NCI-H2196 treated with DMSO at 0.1 percent for 48 hours (cell line): ENCODE results near the gene LCORL.
"Not testable (repeated sequence)": the region's sequence is repeated elsewhere in the genome, so short reads cannot be mapped to it uniquely, and the experiment has no call there.

ENCODE experiments used
- DNase-seq: peaks from one replicate; lab custom pipeline; 2025; ENCODE audit not compliant: unreplicated experiment; lab: John Stamatoyannopoulos, UW

The LCORL gene

GRCh38 chr4:18020145-18020670 lies 1.3 kb downstream of the LCORL start:
- DNase-seq: no peak

GRCh38 chr4:18014269-18014668 lies 7.3 kb downstream of the LCORL start:
- no peak for DNase-seq

- DNase-seq: no peak
Measured at GRCh38 chr4:18012807-18013462, 8.6 kb downstream of the LCORL start.

DNA sequence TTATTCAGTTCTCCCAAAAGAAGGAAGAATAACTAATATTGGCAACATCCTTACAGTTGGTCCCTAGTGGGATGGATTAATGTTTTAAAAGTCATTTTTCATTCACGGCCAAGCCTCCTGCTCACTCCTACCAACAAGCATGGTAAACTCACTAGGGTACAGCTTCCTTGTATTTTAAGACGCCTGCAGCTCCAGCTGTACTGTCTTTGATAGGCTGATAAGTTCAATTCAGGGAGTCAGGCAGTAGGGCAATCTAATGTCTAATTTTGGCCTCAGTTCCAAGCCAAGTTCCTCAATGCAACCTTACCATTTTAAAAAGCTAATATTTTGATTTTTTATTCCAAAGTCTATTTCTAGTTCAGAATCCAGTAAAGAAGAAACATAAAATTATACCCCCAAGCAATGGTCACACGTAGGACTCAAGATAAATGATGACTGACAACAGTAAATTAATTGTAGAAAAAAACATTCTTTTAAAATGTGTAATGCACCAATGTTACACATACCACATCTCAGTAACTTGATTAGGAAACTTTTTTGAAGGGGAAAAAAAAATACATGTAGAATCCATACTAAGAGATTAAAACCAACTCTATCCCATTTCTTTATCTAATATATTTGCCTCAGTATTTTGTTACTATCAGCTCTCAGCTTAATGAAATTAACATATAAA lies 9.3 kb downstream of the LCORL start:
- no peak for DNase-seq

DNA sequence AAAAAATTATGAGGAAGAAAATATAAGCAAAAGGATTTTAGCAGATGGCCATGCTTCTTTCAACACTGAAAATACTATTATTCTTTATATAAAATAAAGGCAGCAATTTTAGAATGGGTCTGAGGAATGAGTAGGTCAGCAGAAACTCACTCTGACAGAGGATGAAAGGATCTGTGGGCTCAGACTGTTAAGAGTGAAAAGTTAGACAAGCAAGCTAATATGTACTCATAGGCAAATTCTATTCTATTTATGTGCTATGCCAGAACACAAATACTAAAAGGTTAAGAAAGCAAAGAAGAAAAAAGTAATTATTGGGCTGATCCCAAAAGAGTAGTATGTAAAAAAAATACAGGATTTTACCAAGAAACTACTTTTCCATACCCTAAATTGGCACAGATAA lies 13.9 kb downstream of the LCORL start:
- DNase-seq: no peak

DNA sequence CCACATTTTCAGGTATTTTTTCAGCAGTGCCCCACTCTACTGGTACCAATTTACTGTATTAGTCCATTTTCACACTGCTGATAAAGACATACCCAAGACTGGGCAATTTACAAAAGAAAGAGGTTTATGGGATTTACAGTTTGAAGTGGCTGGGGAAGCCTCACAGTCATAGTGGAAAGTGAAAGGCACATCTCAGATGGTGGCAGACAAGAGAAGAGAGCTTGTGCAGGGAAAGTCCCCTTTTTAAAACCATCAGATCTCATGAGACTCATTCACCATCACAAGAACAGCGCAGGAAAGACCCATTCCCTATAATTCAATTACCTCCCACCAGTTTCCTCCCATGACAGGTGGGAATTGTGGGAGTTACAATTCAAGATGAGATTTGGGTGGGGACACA lies 15.1 kb downstream of the LCORL start:
- DNase-seq: not testable (repeated sequence)

DNA sequence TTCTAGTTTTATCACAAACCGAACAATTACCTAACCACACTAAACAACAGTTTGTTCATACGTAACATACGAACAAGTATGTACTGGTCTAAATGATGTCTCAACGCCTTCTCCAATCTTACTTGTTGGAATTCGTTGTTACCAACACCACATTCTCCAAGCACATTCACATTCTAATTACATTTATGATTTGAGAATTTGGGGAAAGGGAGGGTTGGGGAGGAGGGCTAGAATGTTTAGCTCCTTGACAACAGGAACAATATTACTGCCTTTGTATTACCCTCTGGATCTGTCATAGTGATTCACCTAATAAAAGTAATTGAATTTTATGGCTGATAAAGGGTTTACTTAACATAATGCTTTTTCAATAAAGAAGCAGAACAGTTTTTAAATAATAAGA lies 24.4 kb downstream of the LCORL start:
- no peak for DNase-seq

GRCh38 chr4:17995165-17995564 lies 26.4 kb downstream of the LCORL start:
- no peak for DNase-seq

DNA sequence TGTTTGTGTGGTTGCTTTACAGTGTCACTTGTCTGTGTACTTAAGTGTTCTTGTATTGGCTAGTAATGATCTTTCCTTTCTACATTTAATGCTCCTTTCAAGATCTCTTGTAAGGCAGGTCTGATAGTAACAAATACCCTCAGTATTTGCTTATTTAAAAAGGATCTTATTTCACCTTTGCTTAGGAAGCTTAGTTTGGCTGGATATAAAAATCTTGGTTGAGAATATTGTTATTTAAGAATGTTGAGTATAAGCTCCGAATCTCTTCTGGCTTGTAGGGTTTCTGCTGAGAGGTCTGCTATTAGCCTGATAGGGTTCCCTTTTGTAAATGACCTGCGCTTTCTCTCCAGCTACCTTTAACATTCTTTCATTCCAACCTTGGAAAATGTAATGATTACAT lies 35.7 kb downstream of the LCORL start:
- no peak for DNase-seq

DNA sequence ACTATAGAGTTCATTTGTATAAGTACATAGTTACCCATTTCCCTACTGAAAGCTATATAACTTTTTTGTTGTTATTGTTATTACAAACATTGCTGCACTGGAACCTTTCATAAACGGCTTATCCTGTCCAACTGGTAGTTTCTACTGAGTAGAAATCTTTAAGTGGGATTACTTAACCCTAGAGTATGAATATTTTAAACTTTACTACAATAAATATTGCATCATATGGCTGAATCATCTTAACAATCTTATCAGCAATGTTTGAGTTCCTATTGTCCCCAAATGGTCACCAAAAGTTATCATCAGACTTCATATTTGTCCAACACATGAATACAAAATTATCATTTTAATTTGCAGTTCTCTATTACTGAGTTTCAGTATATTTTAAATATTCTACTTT lies 40.5 kb downstream of the LCORL start:
- no peak for DNase-seq

- no peak for DNase-seq
Measured at GRCh38 chr4:17968721-17969120, 52.8 kb downstream of the LCORL start.

GRCh38 chr4:17967078-17967477 lies 54.5 kb downstream of the LCORL start:
- no peak for DNase-seq

DNA sequence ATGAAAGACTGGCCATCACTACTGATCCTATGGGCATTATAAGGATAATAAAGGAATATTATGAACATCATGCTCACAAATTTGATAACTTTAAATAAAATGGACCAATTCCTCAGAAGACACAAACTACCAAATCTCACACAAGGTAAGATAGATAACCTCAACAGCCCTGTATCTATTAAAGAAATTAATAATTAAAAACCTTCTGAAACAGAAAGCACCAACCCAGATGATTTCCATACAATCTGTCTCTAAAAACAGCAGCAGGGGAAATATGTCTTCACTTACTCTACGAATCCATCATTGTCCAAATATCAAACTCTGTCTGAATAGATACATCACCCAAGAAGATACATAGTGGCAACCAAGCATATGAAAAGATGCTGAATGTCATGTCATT lies 55.2 kb downstream of the LCORL start:
- DNase-seq: no peak

DNA sequence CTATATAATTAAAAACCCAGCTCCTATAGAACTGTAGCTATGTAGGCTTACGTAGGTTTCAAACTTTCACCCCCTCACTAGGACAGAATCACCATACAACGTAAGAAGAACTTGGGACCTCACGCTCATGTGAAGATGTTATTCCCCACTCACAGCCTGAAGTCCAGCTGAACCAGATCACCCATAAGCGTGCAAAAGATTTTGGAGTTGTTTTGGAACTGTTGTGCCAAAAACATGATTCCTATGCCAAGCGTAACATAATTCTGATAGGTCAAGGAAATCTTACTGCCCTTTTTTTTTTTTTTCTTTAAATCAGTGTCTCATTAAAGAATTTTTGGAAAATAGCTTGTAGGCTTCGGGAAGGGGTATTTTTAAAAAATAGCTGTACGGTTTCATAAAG lies 57.0 kb downstream of the LCORL start:
- DNase-seq: no peak

DNA sequence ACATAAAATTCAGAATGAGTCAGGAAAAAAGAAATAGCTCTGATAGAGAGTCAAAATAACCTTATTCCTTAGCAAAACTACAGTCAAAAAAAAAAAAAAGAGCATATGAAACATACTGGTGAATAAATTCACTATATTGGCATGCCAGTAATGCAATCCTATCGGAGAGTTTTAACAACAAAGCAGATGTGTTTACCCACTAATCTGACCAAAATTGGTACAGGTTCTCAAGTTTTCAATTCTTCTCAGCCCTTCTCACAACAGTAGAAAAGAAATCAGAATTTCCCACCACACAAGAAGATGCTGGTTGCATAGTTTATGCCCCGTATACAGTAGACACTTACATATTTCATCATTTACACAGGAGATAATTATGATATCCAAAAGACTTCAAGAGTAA lies 59.4 kb downstream of the LCORL start:
- no peak for DNase-seq

DNA sequence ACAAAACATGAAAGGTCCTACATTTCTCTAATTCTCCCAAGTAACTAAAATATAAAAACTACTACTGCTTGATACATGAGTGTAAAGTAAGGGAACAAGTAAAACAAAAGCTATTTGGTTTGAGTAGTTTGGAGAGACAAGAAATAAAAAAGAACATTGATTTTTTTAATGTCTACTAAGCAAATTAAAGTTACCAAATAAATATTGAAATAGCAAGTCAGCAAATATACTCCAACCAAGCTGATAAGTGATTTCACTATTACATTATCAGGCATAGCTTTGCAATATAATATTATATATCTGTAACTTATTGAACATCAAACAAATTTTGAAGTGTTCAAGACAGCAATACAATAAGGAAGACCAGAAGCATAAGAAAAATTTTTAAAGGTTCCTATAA lies 60.3 kb downstream of the LCORL start:
- no peak for DNase-seq

DNA sequence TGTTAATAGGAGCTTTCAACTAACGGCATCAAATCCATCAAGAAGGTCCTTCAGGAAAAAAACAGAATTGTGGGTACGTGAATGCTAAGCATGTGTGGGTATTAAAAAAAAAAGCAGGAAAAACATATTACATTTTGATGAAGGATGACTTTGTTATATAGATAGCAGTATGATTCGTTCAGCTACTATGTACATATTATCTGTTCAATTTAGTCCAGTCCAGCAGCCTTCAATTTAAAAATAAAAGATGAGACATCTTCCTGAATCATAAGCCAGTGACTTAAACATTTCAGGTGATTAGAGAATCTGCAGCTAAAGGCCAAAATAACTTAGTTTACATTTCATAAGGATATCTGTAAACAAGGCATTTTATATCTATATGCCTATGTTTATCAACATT lies 63.4 kb downstream of the LCORL start:
- no peak for DNase-seq

DNA sequence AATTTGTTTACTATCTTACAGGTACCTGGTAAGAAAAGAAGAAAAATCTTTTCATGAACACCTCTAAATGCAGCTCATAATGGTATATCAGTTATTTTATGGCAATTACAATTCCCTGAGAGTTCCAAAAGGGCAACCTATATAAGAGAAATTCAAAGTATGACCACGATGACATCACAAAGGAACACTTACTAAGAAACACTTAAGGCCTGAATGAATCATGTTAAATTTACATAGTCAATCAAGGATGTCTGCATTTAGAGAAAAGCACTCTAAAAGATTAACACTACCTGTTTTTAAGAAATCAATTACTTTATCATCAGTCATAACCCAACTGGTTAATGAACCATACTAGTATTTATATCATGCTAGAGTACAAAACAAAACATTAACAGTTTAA lies 63.9 kb downstream of the LCORL start:
- DNase-seq: no peak

DNA sequence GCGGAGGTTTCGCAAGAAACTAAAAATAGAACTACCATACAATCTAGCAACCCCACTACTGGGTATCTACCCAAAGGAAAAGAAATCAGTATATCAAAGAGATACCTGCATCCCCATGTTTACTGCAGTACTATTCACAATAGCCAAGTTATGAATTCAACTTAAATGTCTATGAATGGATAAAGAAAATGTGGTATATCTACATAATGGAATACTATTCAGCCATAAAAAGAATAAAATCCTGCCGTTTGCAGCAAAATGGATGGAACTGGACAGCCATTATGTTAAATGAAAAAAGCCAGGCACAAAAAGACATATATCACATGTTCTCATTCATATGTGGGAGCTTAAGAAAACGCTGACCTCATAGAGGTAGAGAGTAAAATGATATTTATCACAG lies 65.3 kb downstream of the LCORL start:
- DNase-seq: no peak

DNA sequence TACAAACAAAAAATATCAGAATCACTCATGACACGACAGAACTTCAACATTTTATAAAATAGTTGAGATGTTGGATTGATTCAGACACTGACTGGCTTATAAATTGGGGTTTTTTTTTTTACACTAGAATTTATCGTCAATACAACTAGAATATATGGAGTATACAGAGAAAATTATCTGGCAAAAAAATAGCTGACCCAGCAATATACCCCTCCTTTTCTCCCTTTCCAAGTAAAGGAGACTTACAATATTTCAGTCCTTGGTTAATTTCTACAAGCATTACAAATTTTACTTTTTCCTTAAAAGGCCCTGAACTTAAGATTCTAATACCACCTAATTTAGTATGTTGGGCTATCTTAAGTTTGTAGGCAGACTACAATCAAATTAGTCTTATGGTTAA lies 76.3 kb downstream of the LCORL start:
- DNase-seq: no peak

DNA sequence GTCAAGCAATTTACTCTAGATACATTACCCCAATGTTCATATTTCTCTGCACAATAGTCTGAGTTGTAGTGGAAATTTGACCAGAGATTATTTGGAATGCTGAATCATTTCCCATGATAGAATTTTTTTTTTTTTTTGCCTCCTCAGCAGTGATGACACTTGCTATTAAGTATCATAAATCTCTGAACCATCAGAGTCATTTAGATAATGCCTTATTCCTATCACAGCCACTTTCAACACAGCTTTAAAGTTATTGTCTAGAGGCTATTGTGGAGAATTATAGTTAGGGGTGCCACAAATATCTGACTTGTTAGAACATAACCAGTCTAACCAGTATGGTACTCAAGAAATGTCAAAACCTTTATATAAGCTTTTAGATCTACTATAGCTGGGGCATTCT lies 79.8 kb downstream of the LCORL start:
- DNase-seq: no peak

- no peak for DNase-seq
Measured at GRCh38 chr4:17939054-17939453, 82.5 kb downstream of the LCORL start.

DNA sequence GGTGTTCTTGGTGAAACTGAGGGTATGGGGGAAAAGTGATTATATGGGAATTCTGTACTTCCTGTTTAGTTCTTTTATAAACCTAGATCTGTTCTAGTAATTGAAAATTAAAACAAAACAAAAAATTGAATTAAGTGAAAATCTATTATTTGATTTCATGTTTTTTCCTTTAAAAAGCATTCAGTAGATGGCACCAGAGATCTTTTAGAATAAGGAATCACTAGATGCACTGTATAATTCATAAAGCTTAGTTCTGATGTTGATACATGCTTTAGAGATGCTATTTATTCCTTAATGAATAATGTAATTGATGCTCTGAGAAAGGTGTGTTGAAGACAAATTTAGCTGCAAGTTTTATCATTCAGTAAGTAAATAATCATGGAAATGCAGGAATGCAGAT lies 87.3 kb downstream of the LCORL start:
- DNase-seq: no peak
